ENCODE measurements around the gene PUM1.
A peak's percentile ranks its signal among the peaks of the same experiment; 100 is the strongest.
"Not testable (repeated sequence)": the region's sequence is repeated elsewhere in the genome, so short reads cannot be mapped to it uniquely, and the experiment has no call there.

PUM1 gene

GRCh38 chr1:30962609-30963508 is 102.7 kb downstream of the PUM1 start:
- no peak for DNase-seq

GRCh38 chr1:30957560-30958222 is 107.8 kb downstream of the PUM1 start:
- DNase-seq, result no peak

DNA sequence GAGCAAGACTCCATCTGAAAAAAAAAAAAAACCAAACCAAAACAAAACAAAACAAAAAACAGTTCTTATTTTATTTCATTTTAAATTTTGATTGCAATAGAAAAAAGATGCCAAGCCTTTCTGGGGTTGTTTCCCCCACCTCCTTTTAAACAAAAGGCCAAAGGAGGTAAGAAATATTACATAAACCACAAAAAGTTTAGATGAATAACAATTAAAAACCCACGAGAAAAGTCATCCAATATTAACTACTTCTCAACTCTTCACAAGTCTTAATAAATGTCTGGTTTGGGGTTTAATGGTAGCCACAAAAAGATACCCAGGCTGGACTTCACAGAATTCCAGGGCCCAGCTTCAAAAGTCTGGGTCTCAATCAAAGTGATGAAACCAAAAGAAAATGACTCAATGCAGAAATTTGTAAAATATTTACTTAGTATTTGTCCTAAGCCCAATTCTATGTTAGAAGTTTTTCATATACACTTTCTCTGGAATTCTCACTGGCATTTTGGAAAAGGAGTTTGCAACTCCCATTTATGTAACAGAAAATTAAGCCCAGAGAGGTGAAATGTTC is 110.0 kb downstream of the PUM1 start:
- no peak for DNase-seq

DNA sequence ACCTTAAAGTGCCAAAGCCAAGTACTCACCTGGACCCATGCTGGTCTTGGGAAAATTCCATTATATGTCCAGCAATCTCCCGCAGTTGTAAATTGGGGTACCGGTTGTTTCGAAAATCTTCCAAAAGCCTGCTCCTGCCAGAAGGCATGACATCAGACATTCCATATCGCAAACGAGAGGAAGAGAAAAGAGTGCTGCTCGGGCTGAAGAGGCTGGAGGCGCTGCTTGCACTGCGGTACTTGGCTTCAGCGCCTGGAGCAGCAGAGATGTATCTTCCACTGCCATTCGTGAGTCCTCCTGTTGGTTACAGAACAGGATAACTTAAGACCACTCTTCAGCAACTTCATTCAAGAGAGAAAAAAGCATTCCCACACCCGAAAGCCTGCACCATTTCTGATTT is 111.8 kb downstream of the PUM1 start:
- DNase-seq, result no peak

DNA sequence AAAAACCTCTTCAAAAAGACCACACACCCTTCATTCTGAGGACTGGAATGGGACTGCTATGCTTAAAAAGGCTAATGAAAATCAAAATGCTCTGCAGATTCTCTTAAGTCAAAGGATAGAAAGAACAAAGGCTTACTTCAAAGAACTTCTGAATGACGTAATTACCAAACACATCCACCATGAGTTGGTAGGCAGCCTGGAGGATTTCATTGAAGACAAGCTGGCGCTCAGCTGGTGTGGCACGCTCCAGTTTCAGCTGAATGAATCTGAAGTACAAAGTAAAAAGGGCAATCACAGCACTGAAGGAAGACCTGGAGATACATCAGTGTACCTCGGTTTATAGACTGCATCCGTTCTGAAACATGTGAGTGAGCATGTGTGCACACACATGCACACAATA is 113.4 kb downstream of the PUM1 start:
- no peak for DNase-seq

- DNase-seq, result no peak
These were observed 114.8 kb downstream of the PUM1 start for GRCh38 chr1:30950700-30951099.

DNA sequence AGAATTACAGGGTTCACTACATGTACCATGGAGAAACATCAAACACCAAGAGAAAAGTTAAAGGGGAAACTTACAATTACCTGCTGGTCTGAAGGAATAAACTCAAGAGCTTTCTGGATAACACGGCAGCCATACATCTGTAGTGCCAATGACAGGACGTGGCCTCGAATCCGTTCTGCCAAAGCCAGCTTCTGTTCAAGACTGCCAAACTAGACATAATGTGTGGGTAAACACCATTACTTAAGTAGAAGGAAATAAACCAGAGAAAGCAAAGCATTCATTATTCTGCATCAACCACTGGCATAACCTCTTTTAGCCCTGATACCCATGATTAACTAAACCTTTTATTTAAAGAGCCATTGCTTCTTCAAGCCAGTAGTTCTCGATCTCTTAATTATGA is 115.5 kb downstream of the PUM1 start:
- DNase-seq, result no peak

- DNase-seq, result not testable (repeated sequence)
These were observed 116.1 kb downstream of the PUM1 start for GRCh38 chr1:30949487-30949838.

GRCh38 chr1:30948813-30949486 is 116.6 kb downstream of the PUM1 start:
- not testable (repeated sequence) for DNase-seq

DNA sequence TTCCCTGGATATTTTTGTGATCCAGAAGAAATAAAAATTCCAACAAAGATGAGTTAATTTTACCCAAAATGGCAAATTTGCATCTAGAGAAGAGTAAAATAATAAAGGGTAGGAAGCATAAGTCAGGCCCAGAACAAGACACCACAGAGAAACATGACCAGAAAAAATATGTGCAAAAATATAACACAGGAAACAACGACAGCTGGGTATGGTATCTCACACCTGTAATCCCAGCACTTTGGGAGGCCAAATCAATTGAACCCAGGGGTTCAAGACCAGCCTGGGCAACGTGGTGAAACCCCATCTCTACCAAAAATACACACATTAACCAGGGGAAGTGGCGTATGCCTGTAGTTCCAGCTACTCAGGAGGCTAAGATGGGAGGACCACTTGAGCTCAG is 117.2 kb downstream of the PUM1 start:
- DNase-seq, result no peak

DNA sequence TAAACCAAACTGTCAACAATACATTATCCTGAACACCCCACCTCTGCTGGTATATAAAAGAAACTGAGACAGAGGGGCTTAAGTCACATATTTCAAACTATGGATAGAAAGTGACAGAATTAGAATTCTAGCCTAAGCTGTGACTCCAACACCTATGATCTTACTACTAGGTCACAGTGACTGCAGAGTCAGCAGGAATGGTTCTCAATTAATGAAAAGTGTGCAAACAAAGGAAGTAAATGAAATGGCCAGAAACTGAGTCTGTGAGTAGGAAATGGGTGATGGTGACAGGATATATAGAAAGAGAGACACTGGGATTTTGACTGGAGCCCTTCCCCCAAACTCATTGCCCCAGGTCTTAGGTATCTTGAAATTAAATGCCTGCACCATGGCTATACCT is 118.3 kb downstream of the PUM1 start:
- DNase-seq, result no peak

- no peak for DNase-seq
These were observed 123.1 kb downstream of the PUM1 start for GRCh38 chr1:30942326-30942963.

- DNase-seq, result no peak
These were observed 125.0 kb downstream of the PUM1 start for GRCh38 chr1:30940541-30940940.

- no peak for DNase-seq
These were observed 128.9 kb downstream of the PUM1 start for GRCh38 chr1:30936541-30937171.

- not testable (repeated sequence) for DNase-seq
These were observed 129.8 kb downstream of the PUM1 start for GRCh38 chr1:30935758-30936157.

GRCh38 chr1:30934613-30935012 is 130.9 kb downstream of the PUM1 start:
- DNase-seq, result no peak

DNA sequence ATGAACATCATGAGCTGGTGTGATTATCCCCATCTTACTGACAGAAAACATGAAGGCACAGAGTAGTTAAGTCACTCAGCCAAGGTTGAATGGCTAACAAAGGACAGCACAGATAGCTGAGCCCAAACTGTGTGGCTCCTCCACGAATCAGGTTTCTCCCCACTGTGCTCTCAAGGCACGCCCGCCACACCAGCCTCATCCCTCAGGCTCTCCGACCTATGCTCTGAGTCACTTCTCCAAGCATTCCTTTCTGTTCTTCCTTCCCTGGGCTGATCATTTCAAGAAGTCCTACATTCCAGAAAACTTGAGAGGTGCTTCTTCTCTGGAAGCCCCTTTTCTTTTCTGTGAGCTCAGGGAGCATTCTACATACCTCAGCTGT is 131.7 kb downstream of the PUM1 start:
- no peak for DNase-seq

GRCh38 chr1:30930631-30931173 is 134.8 kb downstream of the PUM1 start:
- no peak for DNase-seq

DNA sequence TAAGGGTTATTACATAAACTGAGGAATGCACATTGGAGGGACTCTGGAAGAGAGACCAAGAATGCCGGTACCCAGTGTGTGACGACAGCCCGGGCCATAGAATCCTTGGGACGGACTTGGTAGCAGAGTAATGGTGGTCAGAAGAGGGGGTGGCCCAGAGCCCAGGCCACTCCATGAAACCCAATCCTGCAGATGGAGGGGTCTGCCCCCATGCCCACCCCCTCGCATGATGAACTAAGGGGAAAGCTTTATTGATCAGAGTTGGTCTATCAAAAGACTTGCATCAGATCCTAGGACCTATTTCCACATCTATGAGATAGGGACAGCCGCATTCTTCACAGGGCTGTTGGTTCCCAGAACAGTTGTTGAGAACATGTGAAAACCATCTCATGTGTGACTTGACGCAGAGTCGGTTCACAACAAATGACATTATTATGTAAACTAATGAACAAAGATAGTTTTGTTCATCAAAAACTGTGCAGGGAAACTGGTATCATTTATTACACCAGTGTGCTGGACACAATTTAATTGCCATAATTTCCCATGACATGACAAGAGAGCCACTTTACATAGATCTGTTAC is 135.5 kb downstream of the PUM1 start:
- DNase-seq, result no peak

DNA sequence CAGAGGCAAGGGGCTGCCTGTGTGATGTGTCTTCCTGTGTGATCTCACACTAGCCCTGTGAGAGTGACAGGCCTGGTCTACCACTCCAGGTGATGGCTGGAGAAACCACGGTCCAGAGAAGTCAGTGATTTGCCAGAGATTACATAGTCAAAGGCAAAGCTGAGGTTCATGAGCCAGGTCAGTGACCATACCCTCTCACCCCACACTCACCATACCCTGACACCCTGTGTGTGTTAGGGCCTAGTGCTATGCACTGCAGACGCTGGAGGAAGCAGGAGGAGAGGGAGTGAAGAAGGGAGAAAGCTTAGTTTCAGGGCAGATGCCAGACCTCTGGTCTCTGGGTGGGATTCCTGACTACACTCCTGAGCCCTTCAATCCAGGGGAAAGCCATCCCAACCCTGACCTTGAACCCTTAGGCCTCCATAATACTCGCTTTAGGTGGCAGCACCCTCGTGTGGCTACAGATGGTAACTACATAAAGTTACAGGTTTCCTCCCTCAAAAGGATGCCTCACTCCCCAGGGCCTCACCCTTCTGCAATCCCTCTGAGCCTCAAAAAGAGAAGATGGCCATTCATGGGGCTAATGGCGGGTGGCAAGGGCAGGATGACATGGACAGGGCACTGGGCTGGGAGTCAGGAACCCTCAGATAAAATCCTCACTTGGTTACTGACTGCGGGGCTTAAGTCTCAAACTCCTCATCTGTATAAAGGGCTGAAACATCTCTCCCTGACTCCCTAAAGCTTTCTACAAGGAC is 136.2 kb downstream of the PUM1 start:
- peak; percentile 54 to 66 for DNase-seq

DNA sequence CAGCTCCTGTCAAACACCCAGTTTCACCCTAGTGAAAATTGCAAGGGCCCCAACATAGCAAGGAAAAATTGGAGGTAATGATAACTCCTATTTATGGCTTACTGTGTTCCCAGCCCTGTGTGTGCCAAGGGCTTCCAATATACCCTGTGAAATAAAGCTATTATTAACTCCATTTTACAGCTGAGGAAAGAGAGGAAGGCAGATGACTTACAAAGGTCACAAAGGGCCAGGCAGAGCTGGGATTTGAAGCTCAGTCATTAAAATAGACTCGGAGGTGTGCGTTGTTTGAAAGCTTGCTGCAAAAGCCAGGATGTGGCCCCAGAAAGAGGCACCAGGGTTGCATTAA is 136.8 kb downstream of the PUM1 start:
- no peak for DNase-seq

Measured in activated CD4-positive, alpha-beta T cell treated with anti-CD3 and anti-CD28 coated beads, Interleukin-2, amount 50 U/mL, for 48 hours (primary cell).